PC-3 (cell line): ENCODE results near the gene METTL16.

Experiments
- EZH2 ChIP-seq: fragments of 300-600 bp; sonication (generic); IDR thresholded peaks from one replicate; pipeline ENCODE4 v1.6.1; 2017; ENCODE audit warnings: antibody characterized with exemption, mild to moderate bottlenecking, low read length; ENCODE audit not compliant: unreplicated experiment
- EZH2phosphoT487 ChIP-seq: fragments of 300-600 bp; sonication (generic); IDR thresholded peaks from 2 replicates; pipeline ENCODE4 v1.6.1; 2018; ENCODE audit warnings: mild to moderate bottlenecking, antibody characterized with exemption, low read length, borderline replicate concordance
- TF ChIP-seq, protein P1 (sequence below): fragments of 300-600 bp; sonication (generic); conservative IDR thresholded peaks from 2 replicates; pipeline ENCODE4 v1.5.1; 2017; ENCODE audit warnings: antibody characterized with exemption, low read depth, mild to moderate bottlenecking, low read length

DNA sequence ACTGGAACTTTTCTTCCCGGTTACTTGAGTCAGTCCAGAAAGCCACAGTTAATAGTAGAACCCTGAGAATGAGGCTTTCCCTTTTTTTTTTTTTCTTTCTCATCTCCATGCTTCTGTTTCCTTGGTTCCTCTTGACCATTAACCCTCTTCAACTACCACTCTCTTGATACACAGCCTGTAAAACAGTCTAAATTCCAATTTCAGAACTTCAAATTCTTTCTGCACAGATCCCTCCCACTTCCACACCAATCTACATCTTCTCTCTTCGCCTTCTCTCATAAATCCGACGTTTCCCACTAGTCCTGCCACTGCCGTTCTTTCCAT, 588 bp downstream of the METTL16 start:
- TF ChIP-seq EZH2 (no peak), EZH2phosphoT487 (no peak)
- TF ChIP-seq, protein P1, sequence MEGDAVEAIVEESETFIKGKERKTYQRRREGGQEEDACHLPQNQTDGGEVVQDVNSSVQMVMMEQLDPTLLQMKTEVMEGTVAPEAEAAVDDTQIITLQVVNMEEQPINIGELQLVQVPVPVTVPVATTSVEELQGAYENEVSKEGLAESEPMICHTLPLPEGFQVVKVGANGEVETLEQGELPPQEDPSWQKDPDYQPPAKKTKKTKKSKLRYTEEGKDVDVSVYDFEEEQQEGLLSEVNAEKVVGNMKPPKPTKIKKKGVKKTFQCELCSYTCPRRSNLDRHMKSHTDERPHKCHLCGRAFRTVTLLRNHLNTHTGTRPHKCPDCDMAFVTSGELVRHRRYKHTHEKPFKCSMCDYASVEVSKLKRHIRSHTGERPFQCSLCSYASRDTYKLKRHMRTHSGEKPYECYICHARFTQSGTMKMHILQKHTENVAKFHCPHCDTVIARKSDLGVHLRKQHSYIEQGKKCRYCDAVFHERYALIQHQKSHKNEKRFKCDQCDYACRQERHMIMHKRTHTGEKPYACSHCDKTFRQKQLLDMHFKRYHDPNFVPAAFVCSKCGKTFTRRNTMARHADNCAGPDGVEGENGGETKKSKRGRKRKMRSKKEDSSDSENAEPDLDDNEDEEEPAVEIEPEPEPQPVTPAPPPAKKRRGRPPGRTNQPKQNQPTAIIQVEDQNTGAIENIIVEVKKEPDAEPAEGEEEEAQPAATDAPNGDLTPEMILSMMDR = no peak
